ENCODE data around the gene ASCC1.

Gene ASCC1

DNA sequence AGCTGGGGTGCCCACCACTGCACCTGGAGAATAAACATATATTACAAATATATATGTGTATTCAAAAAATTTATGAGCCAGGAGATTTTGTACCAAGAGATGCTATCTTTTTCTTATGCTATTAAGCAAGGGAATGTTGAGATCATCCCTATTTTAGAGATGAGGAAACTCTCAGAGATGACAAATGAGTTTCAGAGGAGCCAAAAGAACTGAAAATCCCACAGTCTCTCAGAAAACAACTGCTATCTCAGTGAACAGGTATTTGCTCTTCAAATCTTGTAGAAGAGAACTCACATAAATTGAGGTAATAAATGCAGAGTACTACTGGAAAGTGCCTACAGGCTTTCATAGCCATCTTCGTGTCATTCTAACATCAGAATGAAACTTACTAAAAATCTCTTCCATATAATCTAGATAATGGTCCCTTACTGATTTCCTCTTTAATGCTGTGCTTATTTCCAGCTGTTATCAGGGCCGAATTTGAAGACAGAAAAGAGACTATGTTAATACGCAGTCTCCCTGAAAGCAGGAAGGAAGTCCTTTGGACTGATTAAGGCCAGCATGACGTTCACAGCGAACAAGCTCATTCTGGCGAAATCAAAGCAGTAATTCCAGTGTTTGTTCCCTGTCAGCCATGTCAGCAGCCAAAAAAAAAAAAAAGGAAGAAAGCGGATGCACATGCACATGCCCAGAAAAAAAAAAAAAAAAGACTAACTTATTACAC, 29.7 kb downstream of the ASCC1 start:
- in situ Hi-C loops (cut with HindIII; ENCODE audit: low sequenced_read_pairs): no loop called here
- no peak for TF ChIP-seq CTCF (IDR thresholded peaks at IDR 0.05; ENCODE audit: low read depth, low read length)
- no peak overlapping the region for H3K4me3 ChIP-seq (ENCODE audit: low read depth, low read length)
- no peak for DNase-seq (ENCODE audit: low read depth, low spot score)

DNA sequence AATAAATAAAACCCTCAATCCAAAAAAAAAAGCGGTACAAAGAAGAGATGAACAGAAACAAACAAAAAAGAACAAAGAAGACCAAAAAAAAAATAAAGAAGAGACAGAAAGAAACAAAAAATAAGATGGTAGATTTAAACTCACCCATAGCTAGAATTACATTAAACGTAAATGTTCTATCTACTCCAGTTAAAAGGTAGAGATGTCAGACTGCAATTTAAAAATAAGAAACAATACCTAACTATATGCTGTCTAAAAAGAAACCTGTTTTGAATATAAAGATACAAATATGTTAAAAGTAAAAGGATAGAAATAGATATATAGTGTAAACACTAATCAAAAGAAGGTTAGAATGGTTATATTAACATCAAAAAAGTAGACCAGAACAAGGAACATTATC, 31.9 kb downstream of the ASCC1 start:
- DNase-seq (ENCODE audit: low read depth, low spot score): no peak
- H3K4me3 ChIP-seq (ENCODE audit: low read depth, low read length): no peak overlapping the region
- no peak for TF ChIP-seq CTCF (IDR thresholded peaks at IDR 0.05; ENCODE audit: low read depth, low read length)
- in situ Hi-C loops (cut with HindIII; ENCODE audit: low sequenced_read_pairs): no loop called here

GRCh38 chr10:72177454-72177853, 38.6 kb downstream of the ASCC1 start:
- in situ Hi-C loops (cut with HindIII; ENCODE audit: low sequenced_read_pairs): no loop called here
- no peak for DNase-seq (ENCODE audit: low read depth, low spot score)
- H3K4me3 ChIP-seq (ENCODE audit: low read depth, low read length): no peak overlapping the region
- TF ChIP-seq CTCF (IDR thresholded peaks at IDR 0.05; ENCODE audit: low read depth, low read length): no peak

DNA sequence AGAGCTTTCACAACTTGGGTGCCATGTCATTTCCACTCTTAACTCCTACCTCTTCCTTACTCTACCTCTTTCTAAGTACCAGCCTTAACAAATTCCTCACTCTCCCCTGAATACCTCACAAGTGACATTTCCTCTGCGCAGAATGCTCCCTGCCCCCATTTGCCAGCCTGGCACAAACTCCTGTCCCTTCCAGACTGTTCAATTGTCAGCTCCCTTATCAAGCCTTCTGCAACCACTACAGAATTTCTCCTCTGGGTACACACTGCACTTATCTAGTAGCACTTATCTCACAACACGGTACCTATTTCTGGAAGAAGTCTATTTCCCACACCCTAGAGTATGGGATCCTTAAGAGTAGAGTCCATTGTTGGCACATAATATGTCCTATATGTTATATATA, 39.4 kb downstream of the ASCC1 start:
- in situ Hi-C loops (cut with HindIII; ENCODE audit: low sequenced_read_pairs): no loop called here
- no peak overlapping the region for H3K4me3 ChIP-seq (ENCODE audit: low read depth, low read length)
- TF ChIP-seq CTCF (IDR thresholded peaks at IDR 0.05; ENCODE audit: low read depth, low read length): no peak
- no peak for DNase-seq (ENCODE audit: low read depth, low spot score)

- no peak overlapping the region for H3K4me3 ChIP-seq (ENCODE audit: low read depth, low read length)
- in situ Hi-C loops (cut with HindIII; ENCODE audit: low sequenced_read_pairs): no loop called here
- peak; percentile 55 for DNase-seq (ENCODE audit: low read depth, low spot score)
- no peak for TF ChIP-seq CTCF (IDR thresholded peaks at IDR 0.05; ENCODE audit: low read depth, low read length)
Measured at GRCh38 chr10:72175149-72175548, 40.9 kb downstream of the ASCC1 start.

GRCh38 chr10:72174297-72174662, 41.8 kb downstream of the ASCC1 start:
- TF ChIP-seq CTCF (IDR thresholded peaks at IDR 0.05; ENCODE audit: low read depth, low read length): no peak
- no peak for DNase-seq (ENCODE audit: low read depth, low spot score)
- in situ Hi-C loops (cut with HindIII; ENCODE audit: low sequenced_read_pairs): no loop called here
- no peak overlapping the region for H3K4me3 ChIP-seq (ENCODE audit: low read depth, low read length)

Data from astrocyte of the spinal cord (primary cell).